Hematopoietic multipotent progenitor cell treated with erythropoietin and hydrocortisone succinate and interleukin-3 and kit ligand, for 17 days (in vitro differentiated cells): ENCODE results near the gene DYNLRB2.

Experiments used
- DNase-seq: peaks from one replicate; pipeline ENCODE4 v3.0.0-alpha.2; 2015; ENCODE audit warnings: low spot score

DYNLRB2 gene

GRCh38 chr16:80552277-80552676 is 11.5 kb downstream of the DYNLRB2 start:
- DNase-seq = no peak

- DNase-seq = no peak
Measured at GRCh38 chr16:80554033-80554432, 13.2 kb downstream of the DYNLRB2 start.

GRCh38 chr16:80556481-80556880 is 15.7 kb downstream of the DYNLRB2 start:
- no peak for DNase-seq

GRCh38 chr16:80557037-80557436 is 16.2 kb downstream of the DYNLRB2 start:
- DNase-seq = no peak

- DNase-seq = no peak
Measured at GRCh38 chr16:80559369-80559768, 18.6 kb downstream of the DYNLRB2 start.

GRCh38 chr16:80563066-80563465 is 22.3 kb downstream of the DYNLRB2 start:
- no peak for DNase-seq

- no peak for DNase-seq
Measured at GRCh38 chr16:80564394-80564793, 23.6 kb downstream of the DYNLRB2 start.

- no peak for DNase-seq
Measured at GRCh38 chr16:80569440-80570105, 28.8 kb downstream of the DYNLRB2 start.

- no peak for DNase-seq
Measured at GRCh38 chr16:80570106-80570478, 29.3 kb downstream of the DYNLRB2 start.

- no peak for DNase-seq
Measured at GRCh38 chr16:80573700-80574120, 32.9 kb downstream of the DYNLRB2 start.

GRCh38 chr16:80576343-80576912 is 35.6 kb downstream of the DYNLRB2 start:
- no peak for DNase-seq

GRCh38 chr16:80577485-80578280 is 36.9 kb downstream of the DYNLRB2 start:
- no peak for DNase-seq

GRCh38 chr16:80580109-80580832 is 39.5 kb downstream of the DYNLRB2 start:
- no peak for DNase-seq

- DNase-seq = no peak
Measured at GRCh38 chr16:80583466-80583865, 42.7 kb downstream of the DYNLRB2 start.

GRCh38 chr16:80585764-80586163 is 45.0 kb downstream of the DYNLRB2 start:
- DNase-seq = no peak

- DNase-seq = no peak
Measured at GRCh38 chr16:80586476-80586875, 45.7 kb downstream of the DYNLRB2 start.

GRCh38 chr16:80587071-80587470 is 46.3 kb downstream of the DYNLRB2 start:
- no peak for DNase-seq

- DNase-seq = no peak
Measured at GRCh38 chr16:80591071-80591915, 50.5 kb downstream of the DYNLRB2 start.

- DNase-seq = no peak
Measured at GRCh38 chr16:80592273-80592672, 51.5 kb downstream of the DYNLRB2 start.

- no peak for DNase-seq
Measured at GRCh38 chr16:80594756-80595155, 54.0 kb downstream of the DYNLRB2 start.

GRCh38 chr16:80596507-80597207 is 55.9 kb downstream of the DYNLRB2 start:
- no peak for DNase-seq
